ENCODE measurements around the gene GABARAPL1.

- no peak for TF ChIP-seq CTCF (IDR thresholded peaks at IDR 0.05)
- TF ChIP-seq EZH2 (IDR thresholded peaks at IDR 0.05; ENCODE audit: borderline replicate concordance, insufficient read depth, low read depth, low read length, poor library complexity, severe bottlenecking): no peak
These were observed 45.1 kb upstream of the GABARAPL1 start for GRCh38 chr12:10167599-10167998.
